Activated naive CD4-positive, alpha-beta T cell treated with anti-CD3 and anti-CD28 coated beads, Interleukin-2, amount 50 U/mL, for 72 hours (primary cell): ENCODE data around the gene TALDO1. TPM values are rescaled to one million over a fixed set of nuclear protein-coding genes. Genes with fewer than 3 reads are reported as not detected.
A peak's percentile ranks its signal among the peaks of the same experiment; 100 is the strongest.

Experiments used
- ATAC-seq, 2 donors: fragments of 150-1000 bp; cut with Tn5 transposase; 2 replicates each; pipeline ENCODE4 v1.10.0; 2021; ENCODE audit warnings: mild to moderate bottlenecking in 2 of 2, moderate library complexity in 2 of 2
- DNase-seq, 2 donors: peaks; one replicate each; pipeline ENCODE4 v3.0.0; 2021 to 2022; ENCODE audit warnings: low spot score in 2 of 2
- H3K27ac Mint-ChIP-seq, 2 donors: one replicate each; pipeline ENCODE4 v1.8.0; 2022; ENCODE audit warnings: mild to moderate bottlenecking in 2 of 2, mixed read lengths in 2 of 2
- H3K36me3 Mint-ChIP-seq, 2 donors: one replicate each; pipeline ENCODE4 v1.8.0; 2022; ENCODE audit warnings: mixed read lengths in 2 of 2
- H3K9me3 Mint-ChIP-seq, 2 donors: one replicate each; pipeline ENCODE4 v1.8.0; 2022; ENCODE audit warnings: mixed read lengths in 2 of 2
- total RNA-seq, 2 donors: library from RNA; stranded (reverse); gene quantifications; one replicate each; pipeline ENCODE4 v1.2.3, GENCODE V29; 2022

TALDO1 gene
- total RNA-seq, 2 donors from 2014 or later, result 226 to 328 TPM

DNA sequence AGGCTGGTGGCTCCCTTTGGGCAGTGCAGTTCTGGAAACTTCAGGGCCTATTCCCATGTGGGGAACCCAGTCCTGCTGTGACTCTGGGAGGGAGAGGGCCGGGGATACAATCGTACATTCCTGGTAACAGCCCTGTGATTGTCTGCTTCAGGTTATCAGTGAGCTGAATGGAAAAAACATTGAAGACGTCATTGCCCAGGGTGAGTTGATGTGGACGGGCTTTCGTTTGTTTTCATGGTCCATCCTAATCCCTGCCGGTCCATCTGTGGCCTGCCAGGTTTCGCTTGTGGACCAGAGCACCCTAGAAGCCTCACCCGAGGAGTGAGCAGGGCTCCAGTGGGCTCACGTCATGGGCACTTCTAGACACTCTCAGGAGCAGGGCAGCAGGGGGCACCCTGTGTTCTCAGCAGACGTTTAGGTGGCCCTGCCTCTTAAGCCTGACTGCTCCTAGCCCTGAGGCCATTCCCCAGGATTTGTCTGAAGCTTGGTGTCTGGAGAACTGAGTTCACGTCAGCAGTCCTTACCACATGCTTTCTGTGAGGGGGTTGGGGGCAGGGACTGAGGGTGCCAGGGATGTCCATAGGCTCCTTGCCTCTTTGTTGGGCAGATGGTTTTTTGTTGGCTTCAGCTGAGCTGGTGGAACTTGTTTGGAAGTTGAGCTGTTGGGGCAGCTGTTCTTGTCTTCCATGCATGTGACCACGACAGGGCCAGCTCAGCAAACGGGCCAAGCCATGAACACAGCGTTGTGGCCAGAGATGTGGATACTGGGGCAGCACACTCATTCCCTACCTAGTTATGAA, 64.4 kb downstream of the TALDO1 start:
- ATAC-seq, result no peak
- Mint-ChIP-seq H3K9me3 (no peaks in the 10 kb centered on the region), H3K27ac (peak overlapping the region; percentile 97 to 99), H3K36me3 (peaks cover 31 to 35% of the 10 kb centered on the region in 2 donors)
- DNase-seq, result no peak

DNA sequence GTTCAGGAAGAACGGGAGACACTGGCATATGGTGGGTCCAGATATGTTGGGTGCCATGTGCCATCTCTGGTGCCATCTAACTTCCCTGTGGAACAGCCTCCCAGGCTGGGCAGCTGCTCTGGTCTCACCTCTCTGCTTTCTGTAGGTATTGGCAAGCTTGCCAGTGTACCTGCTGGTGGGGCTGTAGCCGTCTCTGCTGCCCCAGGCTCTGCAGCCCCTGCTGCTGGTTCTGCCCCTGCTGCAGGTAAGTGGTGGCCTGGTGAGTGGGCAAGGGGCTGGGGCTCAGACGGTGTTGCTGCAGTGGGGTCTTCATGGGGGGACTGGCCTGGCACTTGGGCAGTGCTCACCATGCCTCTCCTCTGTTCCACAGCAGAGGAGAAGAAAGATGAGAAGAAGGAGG, 65.1 kb downstream of the TALDO1 start:
- H3K27ac Mint-ChIP-seq, result peak overlapping the region; percentile 97 to 99
- peaks cover 31 to 35% of the 10 kb centered on the region in 2 donors for H3K36me3 Mint-ChIP-seq
- H3K9me3 Mint-ChIP-seq, result no peaks in the 10 kb centered on the region
- no peak for ATAC-seq
- DNase-seq, result no peak

DNA sequence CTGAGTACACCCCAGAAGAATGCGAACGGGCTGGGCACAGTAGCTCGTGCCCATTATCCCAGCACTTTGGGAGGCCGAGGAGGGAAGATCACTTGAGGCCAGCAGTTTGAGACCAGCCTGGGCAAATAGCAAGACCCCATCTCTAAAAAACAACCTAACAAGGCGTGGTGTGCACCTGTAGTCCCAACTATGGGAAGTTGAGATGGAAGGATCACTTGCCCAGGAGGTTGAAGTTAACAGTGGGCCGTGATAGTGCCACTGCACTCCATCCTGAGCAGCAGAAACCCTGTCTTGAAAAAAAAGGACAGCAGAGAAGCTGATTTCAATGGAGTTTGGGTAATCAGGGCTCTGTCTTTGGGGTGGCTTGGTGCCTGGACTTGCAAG, 65.8 kb downstream of the TALDO1 start:
- ATAC-seq, result no peak
- H3K36me3 Mint-ChIP-seq, result peaks cover 31 to 35% of the 10 kb centered on the region in 2 donors
- no peak for DNase-seq
- no peak overlapping the region for H3K27ac Mint-ChIP-seq
- no peaks in the 10 kb centered on the region for H3K9me3 Mint-ChIP-seq

DNA sequence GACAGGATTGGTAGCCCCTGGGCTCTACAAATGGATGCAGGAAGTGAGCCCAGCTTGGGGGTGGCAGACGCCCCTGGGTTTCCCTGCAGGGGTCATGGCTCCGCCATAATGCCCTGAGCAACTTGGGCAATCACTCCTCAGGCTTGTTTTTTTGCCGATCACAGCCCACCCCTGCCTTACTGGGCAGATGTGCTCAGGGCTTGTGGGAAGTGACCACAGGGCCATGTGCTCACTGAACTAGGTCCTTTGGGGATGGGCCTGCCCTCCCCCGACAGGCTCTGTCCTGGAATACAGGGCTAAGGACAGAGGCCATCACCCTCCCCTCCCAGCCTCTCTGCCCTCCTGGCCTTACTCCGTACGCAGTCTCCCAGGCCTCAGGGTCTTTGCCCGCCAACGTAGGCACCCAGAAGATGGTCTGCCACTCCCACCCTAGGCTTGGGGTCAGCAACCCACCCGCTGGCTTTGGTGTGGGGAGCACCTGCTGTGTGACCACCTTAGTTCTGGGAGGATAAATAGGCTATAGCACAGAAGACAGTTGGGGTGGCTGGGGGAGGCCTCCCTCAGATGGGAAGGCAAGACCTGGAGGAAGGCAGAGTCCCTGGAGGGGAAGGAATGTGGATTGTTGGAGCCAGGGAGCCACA, 66.3 kb downstream of the TALDO1 start:
- no peak for ATAC-seq
- DNase-seq, result no peak
- Mint-ChIP-seq H3K27ac (peak overlapping the region; percentile 70 to 74), H3K36me3 (peaks cover 31 to 35% of the 10 kb centered on the region in 2 donors), H3K9me3 (no peaks in the 10 kb centered on the region)

Other genes starting within 250 kb of the TALDO1 start
- 10 to 100 TPM; 90.9 to 98.0 TPM for gene RNH1, start 240.2 kb upstream of the TALDO1 start, total RNA-seq
- gene HRAS, start 211.9 kb upstream of the TALDO1 start, total RNA-seq, result 10 to 100 TPM; 29.9 to 38.6 TPM
- 1 to 10 TPM; 1.7 to 2.8 TPM for gene LRRC56, start 209.9 kb upstream of the TALDO1 start, total RNA-seq
- gene LMNTD2, start 186.7 kb upstream of the TALDO1 start, total RNA-seq, result 1 to 10 TPM; 5.1 to 5.8 TPM
- gene RASSF7, start 186.5 kb upstream of the TALDO1 start, total RNA-seq, result 10 to 100 TPM; 13.3 to 17.5 TPM
- 10 to 100 TPM; 37.3 to 47.1 TPM for gene PHRF1, start 171.0 kb upstream of the TALDO1 start, total RNA-seq
- 100 to 1,000 TPM in 1 of 2 donors, 10 to 100 TPM in 1; 25.3 to 104 TPM for gene IRF7, start 131.5 kb upstream of the TALDO1 start, total RNA-seq
- gene CDHR5, start 122.5 kb upstream of the TALDO1 start, total RNA-seq, result not detected
- not detected for gene SCT, start 120.3 kb upstream of the TALDO1 start, total RNA-seq
- gene DRD4, start 110.2 kb upstream of the TALDO1 start, total RNA-seq, result 1 to 10 TPM in 1 of 2 donors, under 1 TPM in 1; 0.60 to 5.6 TPM
- gene DEAF1, start 52.2 kb upstream of the TALDO1 start, total RNA-seq, result 10 to 100 TPM; 50.9 to 63.5 TPM
- 10 to 100 TPM in 1 of 2 donors, 1 to 10 TPM in 1; 5.2 to 11.3 TPM for gene TMEM80, start 51.6 kb upstream of the TALDO1 start, total RNA-seq
- 10 to 100 TPM in 1 of 2 donors, 1 to 10 TPM in 1; 2.4 to 34.1 TPM for gene EPS8L2, start 41.2 kb upstream of the TALDO1 start, total RNA-seq
- gene GATD1, start 30.0 kb downstream of the TALDO1 start, total RNA-seq, result 10 to 100 TPM; 33.1 to 60.5 TPM
- 1 to 10 TPM in 1 of 2 donors, not detected in 1; 1.1 TPM for gene CEND1, start 42.6 kb downstream of the TALDO1 start, total RNA-seq
- gene SLC25A22, start 50.8 kb downstream of the TALDO1 start, total RNA-seq, result 10 to 100 TPM; 22.6 to 34.6 TPM
- gene PIDD1, start 57.8 kb downstream of the TALDO1 start, total RNA-seq, result 10 to 100 TPM; 32.8 to 59.2 TPM
- gene RPLP2, start 62.5 kb downstream of the TALDO1 start, total RNA-seq, result 1,000 to 10,000 TPM; 3,020 to 3,653 TPM
- 10 to 100 TPM; 24.5 to 49.1 TPM for gene PNPLA2, start 71.5 kb downstream of the TALDO1 start, total RNA-seq
- 1 to 10 TPM in 1 of 2 donors, under 1 TPM in 1; 0.66 to 1.9 TPM for gene CRACR2B, start 80.5 kb downstream of the TALDO1 start, total RNA-seq
- gene CD151, start 85.5 kb downstream of the TALDO1 start, total RNA-seq, result 10 to 100 TPM; 42.8 to 46.0 TPM
- 10 to 100 TPM; 50.4 to 95.1 TPM for gene POLR2L, start 95.1 kb downstream of the TALDO1 start, total RNA-seq
- gene TSPAN4, start 95.4 kb downstream of the TALDO1 start, total RNA-seq, result 10 to 100 TPM; 12.6 to 18.9 TPM
- 10 to 100 TPM; 49.1 to 62.6 TPM for gene CHID1, start 163.3 kb downstream of the TALDO1 start, total RNA-seq
- gene AP2A2, start 178.4 kb downstream of the TALDO1 start, total RNA-seq, result 10 to 100 TPM; 37.3 to 58.0 TPM